Fibroblast of skin of left quadriceps (primary cell): ENCODE results near the gene C11orf52.
"Not testable (repeated sequence)": the region's sequence is repeated elsewhere in the genome, so short reads cannot be mapped to it uniquely, and the experiment has no call there.

Experiments used
- DNase-seq, 2 experiments: peaks; one replicate each; pipeline ENCODE4 v3.0.0-alpha.2; 2013; ENCODE audit warnings: low read depth in 2 of 2

C11orf52 gene

DNA sequence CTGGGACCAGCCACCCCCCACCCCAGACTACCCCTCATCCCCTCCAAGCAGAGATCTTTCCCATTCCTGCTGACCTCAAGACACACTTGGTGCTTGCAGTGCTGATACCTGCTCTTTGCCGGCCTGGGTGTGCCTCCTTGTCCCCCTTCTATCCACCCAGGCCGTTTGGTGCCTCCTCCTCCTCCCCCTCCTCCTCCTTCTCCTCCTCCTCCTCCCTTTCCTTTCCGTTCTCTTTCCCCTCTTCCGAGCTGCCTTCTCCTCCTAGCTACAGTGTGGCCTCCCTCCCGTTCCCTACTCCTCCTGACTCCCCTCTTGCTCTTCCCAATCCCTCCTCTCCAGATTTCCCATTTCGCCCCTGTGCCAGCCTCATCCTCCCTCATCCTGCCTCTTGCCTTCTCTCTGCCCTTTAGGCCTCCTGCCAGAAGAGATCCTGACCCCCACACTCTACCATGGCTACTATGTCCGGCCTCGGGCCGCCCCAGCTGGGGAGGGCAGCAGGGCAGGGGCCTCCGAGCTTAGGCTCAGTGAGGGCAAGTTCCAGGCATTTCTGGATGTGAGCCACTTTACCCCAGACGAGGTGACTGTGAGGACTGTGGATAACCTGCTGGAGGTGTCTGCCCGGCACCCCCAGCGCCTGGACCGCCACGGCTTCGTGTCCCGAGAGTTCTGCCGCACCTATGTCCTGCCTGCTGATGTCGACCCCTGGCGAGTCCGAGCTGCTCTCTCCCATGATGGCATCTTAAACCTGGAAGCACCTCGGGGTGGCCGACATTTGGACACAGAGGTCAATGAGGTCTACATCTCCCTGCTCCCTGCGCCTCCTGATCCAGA is 5.5 kb upstream of the C11orf52 start:
- DNase-seq = no peak

GRCh38 chr11:111913997-111914396 is 4.7 kb upstream of the C11orf52 start:
- no peak for DNase-seq

DNA sequence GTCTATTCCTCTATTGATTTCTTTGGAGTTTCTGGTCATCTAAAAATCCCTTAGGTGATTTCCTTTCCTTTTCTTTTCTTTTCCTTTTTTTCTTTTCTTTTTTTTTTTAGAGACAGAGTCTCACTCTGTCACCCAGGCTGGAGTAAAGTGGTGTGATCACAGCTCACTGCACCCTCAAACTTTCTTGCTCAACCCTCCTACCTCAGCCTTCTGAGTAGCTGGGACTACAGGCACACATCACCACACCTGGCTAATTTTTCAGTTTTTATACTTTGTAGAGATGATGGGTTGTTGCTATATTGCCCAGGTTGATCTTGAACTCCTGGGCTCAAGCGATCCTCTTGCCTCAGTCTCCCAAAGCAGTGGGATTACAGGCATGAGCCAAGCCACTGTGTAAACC is 1.9 kb upstream of the C11orf52 start:
- DNase-seq = no peak

DNA sequence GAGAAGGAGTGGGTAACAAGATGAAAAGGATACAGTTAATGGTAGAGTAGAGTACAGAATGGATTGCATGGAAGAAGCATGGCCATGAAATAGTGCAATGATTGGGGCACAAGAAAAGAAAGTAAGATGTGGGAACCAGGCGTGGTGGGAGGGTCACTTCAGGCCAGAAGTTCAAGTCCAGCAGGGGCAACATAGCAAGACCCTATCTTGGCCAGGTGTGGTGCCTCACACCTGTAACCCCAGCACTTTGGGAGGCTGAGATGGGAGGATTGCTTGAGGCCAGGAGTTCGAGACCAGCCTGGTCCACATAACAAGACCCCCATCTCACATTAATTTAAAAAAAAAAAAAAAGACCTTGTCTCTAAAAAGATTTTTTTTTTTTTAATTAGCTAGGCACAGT is 1.4 kb upstream of the C11orf52 start:
- DNase-seq = no peak

- no peak for DNase-seq
These were observed 925 bp upstream of the C11orf52 start for GRCh38 chr11:111917788-111918187.

GRCh38 chr11:111920908-111921307 is 2.2 kb downstream of the C11orf52 start:
- no peak for DNase-seq

- DNase-seq = no peak
These were observed 3.0 kb downstream of the C11orf52 start for GRCh38 chr11:111921541-111922230.

DNA sequence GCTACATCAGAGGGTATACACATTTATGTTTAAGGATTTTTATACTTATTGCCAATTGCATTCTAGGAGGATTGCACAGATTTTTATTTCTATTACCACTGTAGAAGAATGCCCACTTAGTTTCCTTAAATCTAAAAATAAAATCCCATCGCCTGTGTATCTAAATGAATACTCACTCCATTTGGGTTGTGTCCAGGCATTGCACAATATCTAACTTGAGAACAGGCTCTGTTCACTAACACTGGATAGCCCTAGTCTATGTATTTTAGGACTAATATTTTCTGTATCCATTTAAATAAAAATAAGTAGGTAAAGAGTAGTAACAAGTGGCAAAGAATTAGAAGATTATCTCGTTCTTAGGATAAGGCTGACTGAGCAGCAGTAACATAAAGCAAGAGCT is 4.1 kb downstream of the C11orf52 start:
- DNase-seq = peak; percentile 79 to 81

DNA sequence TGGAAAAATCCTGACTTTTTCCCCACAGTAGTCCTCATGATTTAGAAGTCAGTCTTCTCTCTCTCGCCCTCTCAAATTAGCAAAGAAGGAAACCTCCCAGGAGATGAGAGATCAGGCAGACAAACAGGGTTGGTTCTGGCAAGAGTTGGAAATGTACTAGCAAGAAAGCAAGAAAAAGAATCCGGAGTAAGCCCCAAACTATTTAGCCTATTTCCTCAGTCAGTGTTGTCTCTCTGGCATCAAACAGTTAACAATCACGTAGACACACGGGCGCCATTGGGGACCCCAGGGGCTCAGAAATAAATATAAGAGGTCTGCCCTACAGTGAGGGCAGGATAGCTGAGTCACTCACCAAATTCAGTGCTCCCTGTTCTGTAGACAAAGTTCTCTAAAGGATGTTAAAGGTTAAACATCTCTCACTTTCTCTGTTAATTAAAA is 4.7 kb downstream of the C11orf52 start:
- no peak for DNase-seq

DNA sequence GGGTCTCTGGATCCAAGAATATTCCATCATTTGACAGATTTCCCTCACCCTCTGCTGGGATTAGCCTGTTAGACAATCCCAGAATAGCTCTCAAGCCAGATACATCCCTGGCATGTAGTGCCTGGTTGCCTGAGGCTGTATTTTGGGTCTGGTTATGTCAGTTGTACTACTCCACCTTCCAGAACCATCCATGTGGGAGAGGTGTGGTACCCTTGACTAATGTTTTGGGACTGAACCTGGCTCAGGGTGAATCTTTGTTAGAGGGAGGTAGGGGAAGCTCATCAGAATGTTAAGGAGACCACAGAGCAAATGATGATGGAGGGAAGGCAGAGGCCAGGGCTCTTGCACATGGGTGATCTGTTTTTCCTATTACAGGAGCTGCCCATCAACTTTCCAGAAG is 5.2 kb downstream of the C11orf52 start:
- no peak for DNase-seq

DNA sequence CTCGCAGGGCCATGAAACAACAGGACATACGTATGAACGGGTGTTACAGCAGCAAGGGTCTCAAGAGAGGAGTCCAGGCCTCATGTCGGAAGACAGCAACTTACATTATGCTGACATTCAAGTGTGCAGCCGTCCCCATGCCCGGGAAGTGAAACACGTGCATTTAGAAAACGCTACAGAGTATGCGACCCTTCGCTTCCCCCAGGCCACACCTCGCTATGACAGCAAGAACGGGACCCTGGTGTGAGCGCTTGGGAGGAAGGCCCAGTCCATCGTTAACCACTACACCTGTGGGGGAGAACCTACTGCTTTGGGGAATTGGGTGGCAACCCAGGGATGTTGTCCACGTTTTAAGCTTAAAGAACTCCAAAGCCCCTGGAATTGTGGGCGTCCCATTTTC is 7.2 kb downstream of the C11orf52 start:
- no peak for DNase-seq

DNA sequence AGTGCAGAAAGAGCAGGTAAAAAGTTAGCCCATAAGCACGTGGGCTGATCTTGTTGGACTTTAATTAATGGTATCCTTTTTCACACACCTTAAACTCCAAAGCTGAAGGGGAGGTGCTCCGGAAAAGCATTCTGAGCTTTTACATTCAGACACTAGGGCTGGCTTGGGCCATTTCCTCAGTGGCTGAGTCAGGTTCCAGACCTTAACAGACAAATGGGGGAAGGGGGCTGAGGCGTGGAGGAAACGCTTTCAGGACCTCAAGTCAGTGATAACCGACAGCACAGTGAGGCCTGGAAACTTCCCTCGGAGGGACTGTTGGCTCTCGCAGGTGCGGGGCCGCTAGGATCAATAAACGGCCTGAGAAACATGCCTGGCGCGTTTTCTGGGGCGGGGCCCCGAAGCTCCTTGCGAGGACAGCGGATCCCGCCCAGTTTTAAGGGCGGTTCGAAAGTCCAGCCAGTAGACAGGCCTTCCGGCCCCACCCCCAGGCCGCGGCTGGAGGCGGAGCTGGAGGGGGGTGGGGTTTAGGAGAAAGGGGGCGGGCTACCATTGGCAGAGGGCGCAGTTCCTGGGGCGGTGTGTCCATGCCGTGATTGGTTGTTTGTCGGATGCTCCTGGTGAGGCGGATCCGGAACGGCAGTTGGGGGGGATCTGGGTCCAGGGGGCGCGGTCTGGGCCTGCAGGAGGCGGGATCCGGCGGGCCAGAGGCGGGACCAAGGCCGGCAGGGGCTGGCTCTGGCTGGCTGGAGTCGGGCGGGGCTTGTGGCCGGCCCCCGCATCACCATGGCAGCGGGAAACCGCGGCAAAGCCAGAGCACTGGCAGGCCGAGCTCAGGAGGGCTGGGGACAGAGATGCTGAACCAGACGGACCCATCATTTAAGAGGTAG is 8.0 kb downstream of the C11orf52 start:
- peak; percentile 94 to 95 for DNase-seq

DNA sequence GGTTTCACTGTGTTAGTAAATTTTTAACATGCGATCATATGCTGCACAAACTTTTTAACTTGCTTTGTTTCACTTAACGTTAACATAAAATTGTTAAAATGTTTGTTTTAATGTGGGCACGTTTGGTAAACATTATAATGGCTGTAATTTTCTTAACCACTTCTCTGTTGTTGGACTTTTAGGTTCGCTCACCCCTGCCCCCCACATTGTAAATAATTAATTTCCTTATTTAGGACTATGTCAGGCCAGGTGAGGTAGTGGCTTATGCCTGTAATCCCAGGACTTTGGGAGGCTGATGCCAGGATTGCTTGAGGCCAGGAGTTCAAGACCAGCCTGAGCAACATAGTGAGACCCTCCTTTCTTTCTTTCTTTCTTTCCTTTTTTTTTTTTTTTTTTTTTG is 11.8 kb downstream of the C11orf52 start:
- DNase-seq = no peak

- DNase-seq = no peak
These were observed 13.9 kb downstream of the C11orf52 start for GRCh38 chr11:111932611-111932950.

- not testable (repeated sequence) for DNase-seq
These were observed 14.5 kb downstream of the C11orf52 start for GRCh38 chr11:111933176-111933575.

DNA sequence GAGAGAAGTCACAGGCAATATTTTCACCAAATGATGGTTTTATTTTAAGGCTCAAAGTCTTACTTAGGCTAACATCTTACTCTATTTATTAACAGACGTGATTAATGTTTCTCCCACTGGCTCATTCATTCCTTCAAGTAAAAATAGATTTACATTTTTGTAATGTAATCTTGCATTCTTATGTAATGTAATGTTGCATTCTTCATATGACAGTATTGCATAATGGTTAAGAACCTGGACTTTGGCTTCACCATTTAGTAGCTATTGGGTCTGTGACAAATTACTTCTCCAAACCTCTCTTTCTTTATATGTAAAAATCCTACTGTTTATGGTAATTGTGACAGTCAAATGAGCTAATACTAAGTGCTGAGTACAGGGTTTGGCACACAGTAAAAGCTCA is 15.2 kb downstream of the C11orf52 start:
- no peak for DNase-seq

DNA sequence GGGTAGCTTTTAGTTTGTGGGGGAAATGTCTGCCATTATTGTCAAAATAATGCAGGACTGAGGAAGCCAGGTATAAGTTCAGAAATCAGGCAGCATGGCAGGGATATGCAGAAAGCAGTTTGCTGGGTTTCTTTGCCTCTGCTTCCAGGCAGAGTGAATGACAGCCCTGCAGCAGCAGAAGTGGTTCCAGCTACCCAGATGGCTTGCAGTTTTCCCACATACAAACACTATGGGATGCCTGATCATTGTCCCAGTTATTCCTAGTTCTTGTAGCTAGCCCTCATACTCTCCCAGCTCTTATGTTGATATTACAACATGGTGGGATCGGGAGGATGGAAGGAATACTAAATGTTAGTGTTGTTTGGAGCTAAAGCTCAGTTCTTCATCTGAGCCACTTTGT is 15.6 kb downstream of the C11orf52 start:
- no peak for DNase-seq

DNA sequence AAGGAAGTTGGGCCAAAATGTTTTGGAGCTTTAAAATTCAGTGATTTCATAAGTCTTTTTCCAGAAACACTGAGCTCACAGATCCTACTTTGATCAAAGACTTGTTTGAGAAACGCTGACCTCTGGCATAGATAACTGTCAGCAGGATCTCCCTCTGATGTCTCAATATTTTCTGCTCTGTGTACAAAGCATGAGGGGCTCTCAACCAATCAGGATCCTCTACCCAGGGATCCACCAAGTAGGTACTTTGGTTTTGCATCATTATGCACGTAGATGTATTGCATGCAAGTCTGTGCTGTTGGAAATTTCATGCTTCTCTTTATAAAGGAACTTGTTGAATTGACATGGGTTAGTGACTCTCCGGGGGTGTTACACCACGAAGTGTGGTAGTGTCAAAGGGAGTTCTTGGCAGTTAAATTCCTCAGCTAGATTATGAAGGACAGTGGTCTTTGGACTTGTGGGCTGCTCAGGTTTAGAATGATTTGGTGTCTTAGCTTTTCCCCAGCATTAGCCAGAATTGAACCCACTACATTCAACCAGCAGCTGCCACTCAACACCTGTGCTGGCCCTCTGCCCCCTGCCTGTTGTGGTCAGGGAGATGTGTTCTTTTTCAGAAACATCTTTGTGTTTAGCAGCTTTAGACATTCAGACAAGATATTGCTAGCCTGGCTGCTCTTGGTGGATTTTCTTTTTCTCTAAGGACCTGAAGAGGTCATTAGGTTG is 16.8 kb downstream of the C11orf52 start:
- DNase-seq = no peak

DNA sequence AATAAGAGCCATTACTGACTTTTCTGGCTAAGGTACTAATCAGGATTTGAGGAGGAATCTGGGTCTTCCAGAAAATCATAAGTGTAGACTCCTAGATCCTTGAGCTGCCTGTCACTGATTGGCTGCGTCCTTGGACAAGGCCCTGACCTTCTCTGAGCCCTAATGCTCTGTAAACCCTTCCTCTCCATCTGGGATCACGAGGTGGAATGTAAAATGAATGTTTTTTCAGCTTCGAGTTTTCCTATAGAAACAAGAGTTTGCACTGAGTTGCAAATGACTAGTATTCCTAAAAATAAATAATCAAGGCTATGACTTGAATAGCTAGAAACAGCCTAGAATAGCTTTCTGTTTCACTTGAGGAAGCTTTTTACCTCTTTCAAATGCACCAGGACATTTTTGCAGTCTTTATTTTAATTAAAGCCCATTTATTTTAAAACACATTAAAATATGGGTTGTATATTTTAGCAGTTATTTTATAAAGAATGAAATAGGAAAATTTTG is 17.4 kb downstream of the C11orf52 start:
- DNase-seq = no peak

DNA sequence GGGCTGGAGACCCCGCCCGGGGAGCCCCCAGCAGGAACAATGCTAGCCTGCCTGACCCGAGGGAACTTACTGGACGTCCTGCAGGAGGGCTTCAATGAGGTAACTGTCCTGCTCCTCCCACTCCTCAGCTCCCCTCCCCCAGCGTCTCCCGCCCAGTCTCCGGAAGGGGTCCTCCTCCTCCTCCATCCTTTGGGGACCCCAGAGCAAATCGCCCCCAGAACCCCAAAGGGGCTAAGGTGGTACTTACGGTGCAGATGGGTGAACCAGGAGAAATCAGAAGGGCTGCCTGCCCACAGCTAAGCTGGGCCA is 18.7 kb downstream of the C11orf52 start:
- no peak for DNase-seq

- no peak for DNase-seq
These were observed 19.1 kb downstream of the C11orf52 start for GRCh38 chr11:111937844-111938243.

GRCh38 chr11:111938687-111939160 is 20.0 kb downstream of the C11orf52 start:
- no peak for DNase-seq
